HepG2 (cell line): Measurements from ENCODE around the gene ARHGEF11. TPM values are rescaled to one million over a fixed set of nuclear protein-coding genes. Genes with fewer than 3 reads are reported as not detected.

Experiments used
- IRF9 ChIP-seq: sonication (generic); formaldehyde crosslinking; IDR thresholded peaks from 2 replicates; pipeline ENCODE4 v1.8.0; 2022; ENCODE audit warnings: missing genetic modification reagents, mild to moderate bottlenecking, borderline replicate concordance
- POLR2A ChIP-seq, 2 experiments: IDR thresholded peaks; 2 replicates each; pipeline ENCODE4 v1.6.1; 2011; ENCODE audit warnings: low read depth in 2 of 2, low read length in 2 of 2, mild to moderate bottlenecking in 1 of 2, moderate library complexity in 1 of 2; ENCODE audit not compliant: insufficient read depth in 1 of 2
- SOX6 ChIP-seq, 2 experiments: fragments of 450-650 bp in 1 of 2; sonication (generic) in 1 of 2; formaldehyde crosslinking in 1 of 2; IDR thresholded peaks; 2 replicates each; pipeline versions ENCODE4 v1.4.0 to v1.6.1; 2017 to 2020; ENCODE audit warnings: antibody characterized with exemption in 1 of 2, mild to moderate bottlenecking in 1 of 2, missing genetic modification reagents in 1 of 2
- STAG1 ChIP-seq: sonication (generic); formaldehyde crosslinking; IDR thresholded peaks from 2 replicates; pipeline ENCODE4 v1.4.0; 2020; ENCODE audit warnings: missing genetic modification reagents
- ZNF292 ChIP-seq: sonication (generic); formaldehyde crosslinking; IDR thresholded peaks from 2 replicates; pipeline ENCODE4 v1.8.1; 2022; ENCODE audit warnings: mild to moderate bottlenecking, low read depth, missing genetic modification reagents, borderline replicate concordance
- ZNF30 ChIP-seq: sonication (generic); formaldehyde crosslinking; IDR thresholded peaks from 2 replicates; pipeline ENCODE4 v1.5.0; 2020; ENCODE audit warnings: mild to moderate bottlenecking, missing genetic modification reagents
- ZNF441 ChIP-seq: sonication (generic); formaldehyde crosslinking; IDR thresholded peaks from 2 replicates; pipeline ENCODE4 v1.7.0; 2021; ENCODE audit warnings: missing genetic modification reagents, borderline replicate concordance
- polyA plus RNA-seq, 8 experiments: library from polyadenylated mRNA; depleted of rRNA in 3 of 8; stranded (reverse) in 7 of 8; unstranded in 1 of 8; fragments of >200 nt; fragmentation: Illumina TruSeq in 4 of 8; extraction: Trizol in 4 of 8; gene quantifications; 2 replicates each; pipeline versions ENCODE4 v1.2.1 to v1.2.3, GENCODE V29; 2011 to 2016; ENCODE audit warnings: low read depth in 4 of 8, missing spikeins in 1 of 8, mixed read lengths in 1 of 8; ENCODE audit not compliant: insufficient read depth in 1 of 8
- total RNA-seq, 5 experiments: library from RNA; depleted of rRNA; stranded (reverse); fragments of >200 nt; fragmentation: Illumina TruSeq; extraction: Trizol; gene quantifications; 2 replicates each; pipeline ENCODE4 v1.2.3, GENCODE V29; 2016; ENCODE audit warnings: low read depth in 1 of 5
- TF ChIP-seq, protein P1 (sequence below): IDR thresholded peaks from 2 replicates; pipeline ENCODE4 v1.6.1; 2016; ENCODE audit warnings: missing biosample characterization, missing genetic modification reagents, low read depth
- TF ChIP-seq, protein P2 (sequence below): sonication (generic); formaldehyde crosslinking; IDR thresholded peaks from 2 replicates; pipeline ENCODE4 v1.4.0; 2020; ENCODE audit warnings: mild to moderate bottlenecking, missing genetic modification reagents
- TF ChIP-seq, protein P3 (sequence below): IDR thresholded peaks from 2 replicates; pipeline ENCODE4 v1.6.1; 2016; ENCODE audit warnings: low read depth, borderline replicate concordance
- TF ChIP-seq, protein P4 (sequence below), 2 experiments: sonication (generic) in 1 of 2; formaldehyde crosslinking in 1 of 2; IDR thresholded peaks; 2 replicates each; pipeline versions ENCODE4 v1.4.0 to v1.6.1; 2018 to 2020; ENCODE audit warnings: missing genetic modification reagents in 2 of 2, borderline replicate concordance in 1 of 2, low read depth in 1 of 2, mild to moderate bottlenecking in 1 of 2, missing biosample characterization in 1 of 2

The ARHGEF11 gene
- total and polyA plus RNA-seq, 2 of the 13 experiments (the other 11 are each of a cell fraction or from before 2014, with no cell fraction given) = 16.5 to 21.2 TPM

DNA sequence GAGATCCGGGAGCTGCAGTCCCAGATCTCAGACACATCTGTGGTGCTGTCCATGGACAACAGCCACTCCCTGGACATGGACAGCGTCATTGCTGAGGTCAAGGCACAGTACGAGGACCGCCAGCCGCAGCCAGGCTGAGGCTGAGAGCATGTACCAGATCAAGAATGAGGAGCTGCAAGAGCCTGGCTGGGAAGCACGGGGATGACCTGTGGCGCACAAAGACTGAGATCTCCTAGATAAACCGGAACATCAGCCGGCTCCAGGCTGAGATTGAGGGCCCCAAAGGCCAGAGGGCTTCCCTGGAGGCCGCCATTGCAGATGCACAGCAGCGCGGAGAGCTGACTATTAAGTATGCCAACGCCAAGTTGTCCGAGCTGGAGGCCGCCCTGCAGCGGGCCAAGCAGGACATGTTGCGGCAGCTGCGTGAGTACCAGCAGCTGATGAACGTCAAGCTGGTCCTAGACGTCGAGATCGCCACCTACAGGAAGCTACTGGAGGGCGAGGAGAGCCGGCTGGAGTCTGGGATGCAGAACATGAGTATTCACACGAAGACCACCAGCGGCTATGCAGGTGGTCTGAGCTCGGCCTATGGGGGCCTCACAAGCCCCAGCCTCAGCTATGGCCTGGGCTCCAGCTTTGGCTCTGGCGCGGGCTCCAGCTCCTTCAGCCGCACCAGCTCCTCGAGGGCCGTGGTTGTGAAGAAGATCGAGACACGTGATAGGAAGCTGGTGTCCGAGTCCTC lies 28.6 kb upstream of the ARHGEF11 start (continued):
- TF ChIP-seq, protein P1, sequence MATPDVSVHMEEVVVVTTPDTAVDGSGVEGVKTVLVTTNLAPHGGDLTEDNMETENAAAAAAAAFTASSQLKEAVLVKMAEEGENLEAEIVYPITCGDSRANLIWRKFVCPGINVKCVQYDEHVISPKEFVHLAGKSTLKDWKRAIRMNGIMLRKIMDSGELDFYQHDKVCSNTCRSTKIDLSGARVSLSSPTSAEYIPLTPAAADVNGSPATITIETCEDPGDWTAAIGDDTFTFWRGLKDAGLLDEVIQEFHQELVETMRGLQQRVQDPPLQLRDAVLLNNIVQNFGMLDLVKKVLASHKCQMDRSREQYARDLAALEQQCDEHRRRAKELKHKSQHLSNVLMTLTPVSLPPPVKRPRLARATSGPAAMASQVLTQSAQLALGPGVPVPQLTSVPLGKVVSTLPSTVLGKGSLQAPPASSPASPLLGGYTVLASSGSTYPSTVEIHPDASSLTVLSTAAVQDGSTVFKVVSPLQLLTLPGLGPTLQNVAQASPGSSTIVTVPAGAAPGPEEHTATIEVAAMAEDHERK (CRISPR knock-in tag) = no peak
- TF ChIP-seq, protein P2, sequence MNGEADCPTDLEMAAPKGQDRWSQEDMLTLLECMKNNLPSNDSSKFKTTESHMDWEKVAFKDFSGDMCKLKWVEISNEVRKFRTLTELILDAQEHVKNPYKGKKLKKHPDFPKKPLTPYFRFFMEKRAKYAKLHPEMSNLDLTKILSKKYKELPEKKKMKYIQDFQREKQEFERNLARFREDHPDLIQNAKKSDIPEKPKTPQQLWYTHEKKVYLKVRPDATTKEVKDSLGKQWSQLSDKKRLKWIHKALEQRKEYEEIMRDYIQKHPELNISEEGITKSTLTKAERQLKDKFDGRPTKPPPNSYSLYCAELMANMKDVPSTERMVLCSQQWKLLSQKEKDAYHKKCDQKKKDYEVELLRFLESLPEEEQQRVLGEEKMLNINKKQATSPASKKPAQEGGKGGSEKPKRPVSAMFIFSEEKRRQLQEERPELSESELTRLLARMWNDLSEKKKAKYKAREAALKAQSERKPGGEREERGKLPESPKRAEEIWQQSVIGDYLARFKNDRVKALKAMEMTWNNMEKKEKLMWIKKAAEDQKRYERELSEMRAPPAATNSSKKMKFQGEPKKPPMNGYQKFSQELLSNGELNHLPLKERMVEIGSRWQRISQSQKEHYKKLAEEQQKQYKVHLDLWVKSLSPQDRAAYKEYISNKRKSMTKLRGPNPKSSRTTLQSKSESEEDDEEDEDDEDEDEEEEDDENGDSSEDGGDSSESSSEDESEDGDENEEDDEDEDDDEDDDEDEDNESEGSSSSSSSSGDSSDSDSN (CRISPR knock-in tag) = peak; percentile 70; the same call in 1 of the 2 replicates
- TF ChIP-seq SOX6 (IDR thresholded peaks at IDR 0.05) = no peak
- TF ChIP-seq SOX6 (CRISPR knock-in tag; IDR thresholded peaks at IDR 0.05) = 0 out of 2 replicates have a peak, but pooled peaks have one; percentile 15
- TF ChIP-seq, protein P3, sequence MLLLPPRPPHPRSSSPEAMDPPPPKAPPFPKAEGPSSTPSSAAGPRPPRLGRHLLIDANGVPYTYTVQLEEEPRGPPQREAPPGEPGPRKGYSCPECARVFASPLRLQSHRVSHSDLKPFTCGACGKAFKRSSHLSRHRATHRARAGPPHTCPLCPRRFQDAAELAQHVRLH = peak; percentile 51; the same call in 1 of the 2 replicates
- 0 out of 2 replicates have a peak, but pooled peaks have one; percentile 21 for TF ChIP-seq ZNF292
- TF ChIP-seq IRF9 (CRISPR knock-in tag) = 0 out of 2 replicates have a peak, but pooled peaks have one; percentile 41
- peak; percentile 81 for TF ChIP-seq STAG1 (CRISPR knock-in tag)
- no peak for TF ChIP-seq ZNF30 (CRISPR knock-in tag)
- TF ChIP-seq, protein P4, sequence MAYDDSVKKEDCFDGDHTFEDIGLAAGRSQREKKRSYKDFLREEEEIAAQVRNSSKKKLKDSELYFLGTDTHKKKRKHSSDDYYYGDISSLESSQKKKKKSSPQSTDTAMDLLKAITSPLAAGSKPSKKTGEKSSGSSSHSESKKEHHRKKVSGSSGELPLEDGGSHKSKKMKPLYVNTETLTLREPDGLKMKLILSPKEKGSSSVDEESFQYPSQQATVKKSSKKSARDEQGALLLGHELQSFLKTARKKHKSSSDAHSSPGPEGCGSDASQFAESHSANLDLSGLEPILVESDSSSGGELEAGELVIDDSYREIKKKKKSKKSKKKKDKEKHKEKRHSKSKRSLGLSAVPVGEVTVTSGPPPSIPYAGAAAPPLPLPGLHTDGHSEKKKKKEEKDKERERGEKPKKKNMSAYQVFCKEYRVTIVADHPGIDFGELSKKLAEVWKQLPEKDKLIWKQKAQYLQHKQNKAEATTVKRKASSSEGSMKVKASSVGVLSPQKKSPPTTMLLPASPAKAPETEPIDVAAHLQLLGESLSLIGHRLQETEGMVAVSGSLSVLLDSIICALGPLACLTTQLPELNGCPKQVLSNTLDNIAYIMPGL (CRISPR knock-in tag; IDR thresholded peaks at IDR 0.05; ENCODE audit: borderline replicate concordance in 1 of 2, low read depth in 1 of 2) = peak; percentile 45 to 77; a peak in 2 of 4 replicates
- no peak for TF ChIP-seq ZNF441 (CRISPR knock-in tag)
- TF ChIP-seq POLR2A (IDR thresholded peaks at IDR 0.05; ENCODE audit: insufficient read depth in 1 of 2, low read depth in 2 of 2, low read length in 2 of 2) = no peak
